CD8-positive, alpha-beta memory T cell (primary cell): Measurements from ENCODE around the gene LHPP. TPM values are rescaled to one million over a fixed set of nuclear protein-coding genes. Genes with fewer than 3 reads are reported as not detected.
A peak's percentile ranks its signal among the peaks of the same experiment; 100 is the strongest.

Experiments used
- CTCF ChIA-PET: fragments of 350-600 bp; sonication (Branson Sonifier 250); formaldehyde crosslinking; loops from one replicate; lab custom pipeline; 2021; ENCODE audit warnings: antibody characterized with exemption; lab: Charles Lee
- POLR2A ChIA-PET: fragments of 350-600 bp; sonication (Branson Sonifier 250); formaldehyde crosslinking; loops from one replicate; lab custom pipeline; 2021; ENCODE audit warnings: antibody characterized with exemption; lab: Charles Lee
- DNase-seq, 5 donors: peaks; one replicate each; pipeline versions ENCODE4 v3.0.0 to v3.0.0-alpha.2; 2020 to 2022; ENCODE audit warnings: mixed read lengths in 1 of 5
- H3K27ac ChIP-seq: one replicate; pipeline ENCODE4 v1.7.0; 2013; ENCODE audit warnings: low read depth, mild to moderate bottlenecking, low read length, moderate library complexity
- H3K27me3 ChIP-seq: 2 replicates; pipeline ENCODE4 v1.7.0; 2013; ENCODE audit warnings: low read length, mild to moderate bottlenecking; ENCODE audit not compliant: insufficient read depth, poor library complexity, severe bottlenecking
- H3K36me3 ChIP-seq: 2 replicates; pipeline ENCODE4 v1.7.0; 2013; ENCODE audit warnings: mild to moderate bottlenecking, low read length, moderate library complexity; ENCODE audit not compliant: insufficient read depth
- H3K4me1 ChIP-seq: 2 replicates; pipeline ENCODE4 v1.7.0; 2013; ENCODE audit warnings: mild to moderate bottlenecking, low read length, moderate library complexity; ENCODE audit not compliant: insufficient read depth
- H3K4me3 ChIP-seq: 2 replicates; pipeline ENCODE4 v1.7.0; 2013; ENCODE audit warnings: mild to moderate bottlenecking, low read length
- H3K9me3 ChIP-seq: 2 replicates; pipeline ENCODE4 v1.7.0; 2013; ENCODE audit warnings: mild to moderate bottlenecking, low read length
- H3K27ac Mint-ChIP-seq, 8 donors: one replicate each; pipeline ENCODE4 v1.8.0; 2020 to 2021; ENCODE audit warnings: mixed read lengths in 8 of 8, mild to moderate bottlenecking in 6 of 8, inconsistent platforms in 3 of 8, moderate library complexity in 3 of 8
- H3K27me3 Mint-ChIP-seq, 2 donors: one replicate each; pipeline ENCODE4 v1.8.0; 2020 to 2021; ENCODE audit warnings: mixed read lengths in 2 of 2, mild to moderate bottlenecking in 1 of 2, moderate library complexity in 1 of 2
- H3K36me3 Mint-ChIP-seq, 3 donors: one replicate each; pipeline ENCODE4 v1.8.0; 2020 to 2021; ENCODE audit warnings: mixed read lengths in 3 of 3, inconsistent platforms in 1 of 3, mild to moderate bottlenecking in 1 of 3
- H3K4me1 Mint-ChIP-seq, 3 donors: one replicate each; pipeline ENCODE4 v1.8.0; 2020 to 2021; ENCODE audit warnings: mixed read lengths in 3 of 3, inconsistent platforms in 1 of 3, mild to moderate bottlenecking in 1 of 3
- H3K4me3 Mint-ChIP-seq, 7 donors: one replicate each; pipeline ENCODE4 v1.8.0; 2020 to 2021; ENCODE audit warnings: mixed read lengths in 7 of 7, mild to moderate bottlenecking in 6 of 7, moderate library complexity in 4 of 7, inconsistent platforms in 2 of 7
- H3K9me3 Mint-ChIP-seq, 5 donors: one replicate each; pipeline ENCODE4 v1.8.0; 2020 to 2022; ENCODE audit warnings: mixed read lengths in 5 of 5, mild to moderate bottlenecking in 3 of 5, moderate library complexity in 2 of 5, inconsistent platforms in 1 of 5
- polyA plus RNA-seq: library from polyadenylated mRNA; unstranded; fragments of 300-500 nt; fragmentation: Illumina TruSeq; gene quantifications from one replicate; pipeline ENCODE4 v1.2.3, GENCODE V29; 2021
- total RNA-seq, 2 experiments: library from RNA; stranded (reverse); gene quantifications; one replicate each; pipeline ENCODE4 v1.2.3, GENCODE V29; 2021

Gene LHPP
- total and polyA plus RNA-seq, 3 experiments from 2014 or later = 5.2 to 19.1 (median 6.3) TPM

DNA sequence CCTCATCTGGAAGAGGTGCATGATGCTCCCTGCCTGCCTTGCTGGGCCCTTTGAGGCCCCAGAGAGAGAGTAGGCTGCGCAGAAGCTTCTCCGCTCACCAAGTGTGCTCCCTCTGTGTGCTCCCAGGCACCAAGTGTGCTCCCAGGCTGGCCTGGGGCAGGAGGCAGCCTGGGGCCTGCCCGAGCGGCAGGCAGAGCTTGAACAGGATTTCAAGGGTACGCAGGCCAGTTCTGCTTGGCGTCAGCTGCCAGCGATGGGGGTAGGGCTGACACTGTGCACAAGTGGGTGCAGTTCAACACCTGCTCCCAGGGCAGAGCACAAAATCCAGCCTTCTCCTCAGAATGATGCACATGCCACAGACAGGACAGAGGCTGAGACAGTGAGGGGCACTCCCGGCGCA lies 162.8 kb downstream of the LHPP start:
- no peak overlapping the region for H3K27ac ChIP-seq
- Mint-ChIP-seq H3K27me3 (no peaks in the 10 kb centered on the region), H3K36me3 (peaks cover 0 to 40% (median 0%) of the 10 kb centered on the region in 3 donors), H3K9me3 (no peaks in the 10 kb centered on the region), H3K4me3 (peak overlapping the region in 1 of 7 donors; percentile 20), H3K4me1 (peaks cover 43 to 82% (median 56%) of the 10 kb centered on the region in 3 donors), H3K27ac (peak overlapping the region in 6 of 8 donors; percentile 47 to 96 (median 61))
- CTCF ChIA-PET = interaction anchor here (1.2 kb wide), 1 partner anchor 21 kb away, joined by 3 read pairs; no protein-coding TSS in a partner anchor
- H3K4me1 ChIP-seq = peaks cover 41% of the 10 kb centered on the region
- DNase-seq = no peak
- no peak overlapping the region for H3K4me3 ChIP-seq
- POLR2A ChIA-PET = interaction anchor here (0.6 to 0.9 kb wide), 2 partner anchors 11 to 50 kb away, joined by 3 read pairs; no protein-coding TSS in a partner anchor
- no peaks in the 10 kb centered on the region for H3K9me3 ChIP-seq
- H3K36me3 ChIP-seq = no peaks in the 10 kb centered on the region
- H3K27me3 ChIP-seq = no peaks in the 10 kb centered on the region

DNA sequence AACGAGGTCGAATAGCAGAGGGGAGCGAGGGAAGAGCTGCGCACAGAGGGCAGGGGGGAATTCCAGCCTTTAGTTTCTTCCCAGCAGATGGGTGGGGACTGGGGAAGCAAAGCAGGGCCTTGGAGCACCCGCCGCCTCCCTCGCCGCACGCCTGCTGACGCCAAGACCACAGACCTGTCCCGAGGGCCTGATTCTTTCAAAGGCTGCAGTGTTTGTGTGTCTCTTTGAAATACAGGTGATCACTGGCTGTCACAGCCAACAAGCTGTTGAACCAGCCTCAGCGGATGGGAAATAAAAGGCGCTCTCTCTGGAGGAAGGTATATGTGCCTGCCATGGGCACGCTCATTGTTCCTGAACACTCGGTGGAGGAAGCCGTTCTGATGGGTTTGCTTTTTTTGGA lies 163.3 kb downstream of the LHPP start:
- no peak overlapping the region for H3K27ac ChIP-seq
- no peak for DNase-seq
- H3K9me3 Mint-ChIP-seq = no peaks in the 10 kb centered on the region
- no peaks in the 10 kb centered on the region for H3K27me3 Mint-ChIP-seq
- ChIA-PET CTCF (interaction anchor here (1.1 to 1.2 kb wide), 2 partner anchors 21 to 47 kb away, joined by 3 read pairs; no protein-coding TSS in a partner anchor), POLR2A (interaction anchor here (0.9 kb wide), 1 partner anchor 12 kb away, joined by 3 read pairs; no protein-coding TSS in a partner anchor)
- peak overlapping the region in 2 of 7 donors; percentile 12 to 20 for H3K4me3 Mint-ChIP-seq
- no peak overlapping the region for H3K4me3 ChIP-seq
- no peaks in the 10 kb centered on the region for H3K9me3 ChIP-seq
- no peaks in the 10 kb centered on the region for H3K27me3 ChIP-seq
- H3K4me1 ChIP-seq = peaks cover 41% of the 10 kb centered on the region
- peak overlapping the region in 7 of 8 donors; percentile 30 to 96 (median 71) for H3K27ac Mint-ChIP-seq
- H3K4me1 Mint-ChIP-seq = peaks cover 45 to 82% (median 56%) of the 10 kb centered on the region in 3 donors
- peaks cover 0 to 40% (median 0%) of the 10 kb centered on the region in 3 donors for H3K36me3 Mint-ChIP-seq
- H3K36me3 ChIP-seq = no peaks in the 10 kb centered on the region

DNA sequence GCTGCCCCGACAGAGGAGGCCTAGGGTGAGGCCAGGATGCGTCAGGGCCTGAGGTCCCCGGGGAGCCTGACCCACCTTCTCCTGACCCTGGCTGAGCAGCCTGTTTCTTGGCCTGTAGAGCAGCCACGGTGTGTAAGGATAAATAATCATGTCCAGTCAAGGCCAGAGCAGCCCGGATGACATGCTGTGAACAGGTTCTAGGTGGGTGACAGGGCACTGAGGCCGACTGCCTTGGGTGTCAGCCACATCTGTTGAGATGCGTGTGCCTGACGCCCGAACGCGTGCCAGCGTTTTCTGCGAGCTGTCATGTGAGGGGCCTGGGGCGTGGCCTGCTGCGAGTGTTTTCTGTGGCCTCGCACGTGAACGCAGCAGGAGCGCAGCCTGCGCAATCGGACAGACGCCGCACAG lies 164.2 kb downstream of the LHPP start:
- CTCF ChIA-PET = interaction anchor here (1.0 to 1.9 kb wide), 4 partner anchors 11 to 53 kb away, joined by 3 to 11 read pairs (median 4); no protein-coding TSS in a partner anchor
- no peak for DNase-seq
- H3K4me3 Mint-ChIP-seq = no peak overlapping the region
- H3K27me3 ChIP-seq = no peaks in the 10 kb centered on the region
- no peak overlapping the region for H3K4me3 ChIP-seq
- no peaks in the 10 kb centered on the region for H3K9me3 Mint-ChIP-seq
- H3K4me1 ChIP-seq = peaks cover 46% of the 10 kb centered on the region
- peak overlapping the region in 4 of 8 donors; percentile 23 to 89 (median 81) for H3K27ac Mint-ChIP-seq
- no peak overlapping the region for H3K27ac ChIP-seq
- H3K36me3 Mint-ChIP-seq = peaks cover 0 to 37% (median 0%) of the 10 kb centered on the region in 3 donors
- no peaks in the 10 kb centered on the region for H3K36me3 ChIP-seq
- no peaks in the 10 kb centered on the region for H3K9me3 ChIP-seq
- POLR2A ChIA-PET = interaction anchor here (1.1 kb wide), 1 partner anchor 71 kb away, joined by 5 read pairs; no protein-coding TSS in a partner anchor
- peaks cover 46 to 79% (median 60%) of the 10 kb centered on the region in 3 donors for H3K4me1 Mint-ChIP-seq
- H3K27me3 Mint-ChIP-seq = no peaks in the 10 kb centered on the region

- H3K27ac ChIP-seq = no peak overlapping the region
- peak overlapping the region in 6 of 7 donors; percentile 43 to 73 (median 67) for H3K4me3 Mint-ChIP-seq
Measured at GRCh38 chr10:124626759-124627380, 165.2 kb downstream of the LHPP start.

GRCh38 chr10:124627866-124628675 lies 166.4 kb downstream of the LHPP start:
- Histone ChIP-seq H3K36me3 (no peaks in the 10 kb centered on the region), H3K27me3 (no peaks in the 10 kb centered on the region), H3K27ac (peak overlapping the region; percentile 9), H3K9me3 (no peaks in the 10 kb centered on the region), H3K4me1 (peaks cover 64% of the 10 kb centered on the region), H3K4me3 (no peak overlapping the region)
- H3K36me3 Mint-ChIP-seq = peaks cover 0 to 18% (median 0%) of the 10 kb centered on the region in 3 donors
- no peak for DNase-seq
- H3K4me3 Mint-ChIP-seq = peak overlapping the region in 3 of 7 donors; percentile 28 to 62 (median 35)
- H3K4me1 Mint-ChIP-seq = peaks cover 60 to 88% (median 73%) of the 10 kb centered on the region in 3 donors
- ChIA-PET CTCF (interaction anchor here (1.1 to 2.5 kb wide), 11 partner anchors 9 to 119 kb away, joined by 3 to 29 read pairs (median 7); no protein-coding TSS in a partner anchor), POLR2A (interaction anchor here (0.5 to 1.5 kb wide), 6 partner anchors 9 to 114 kb away, joined by 3 to 7 read pairs (median 4); no protein-coding TSS in a partner anchor)
- H3K27ac Mint-ChIP-seq = peak overlapping the region; percentile 64 to 95 (median 89)
- no peaks in the 10 kb centered on the region for H3K9me3 Mint-ChIP-seq
- no peaks in the 10 kb centered on the region for H3K27me3 Mint-ChIP-seq

More at GRCh38 chr10:124626759-124627380, 165.2 kb downstream of the LHPP start:
- Histone ChIP-seq H3K4me3 (peak overlapping the region; percentile 37), H3K36me3 (no peaks in the 10 kb centered on the region), H3K4me1 (peaks cover 53% of the 10 kb centered on the region), H3K27me3 (no peaks in the 10 kb centered on the region), H3K9me3 (no peaks in the 10 kb centered on the region)
- POLR2A ChIA-PET = interaction anchor here (0.6 to 1.2 kb wide), 4 partner anchors 8 to 70 kb away, joined by 3 to 6 read pairs (median 4); no protein-coding TSS in a partner anchor
- Mint-ChIP-seq H3K4me1 (peaks cover 55 to 80% (median 61%) of the 10 kb centered on the region in 3 donors), H3K27me3 (no peaks in the 10 kb centered on the region), H3K9me3 (no peaks in the 10 kb centered on the region), H3K36me3 (peaks cover 0 to 28% (median 0%) of the 10 kb centered on the region in 3 donors), H3K27ac (peak overlapping the region; percentile 78 to 95 (median 90))
- DNase-seq = peak in 4 of 5 donors; percentile 14 to 68 (median 39)
- CTCF ChIA-PET = interaction anchor here (1.0 to 2.5 kb wide), 17 partner anchors 10 to 130 kb away, joined by 3 to 29 read pairs (median 5); no protein-coding TSS in a partner anchor

DNA sequence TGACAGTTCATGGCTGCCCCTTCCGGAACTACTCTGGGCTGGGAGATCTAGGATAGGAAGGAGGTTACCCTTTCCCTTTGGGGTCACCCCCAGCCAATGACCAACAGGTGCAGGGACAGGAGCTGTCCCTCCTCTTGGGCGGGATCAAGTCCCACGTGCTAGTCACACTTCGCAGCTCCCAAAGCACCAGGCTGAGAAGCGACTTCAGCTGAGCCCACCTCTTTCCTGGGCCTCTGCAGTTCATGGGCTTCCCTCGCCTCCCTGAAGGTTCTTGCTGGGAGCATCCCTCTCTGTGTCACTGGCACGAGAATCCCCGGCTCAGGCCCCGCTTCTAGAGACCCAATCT lies 167.0 kb downstream of the LHPP start:
- Histone ChIP-seq H3K27me3 (no peaks in the 10 kb centered on the region), H3K9me3 (no peaks in the 10 kb centered on the region), H3K27ac (no peak overlapping the region), H3K4me1 (peaks cover 64% of the 10 kb centered on the region), H3K36me3 (no peaks in the 10 kb centered on the region), H3K4me3 (no peak overlapping the region)
- no peak for DNase-seq
- peaks cover 0 to 18% (median 0%) of the 10 kb centered on the region in 3 donors for H3K36me3 Mint-ChIP-seq
- peaks cover 0 to 2% (median 0%) of the 10 kb centered on the region in 5 donors for H3K9me3 Mint-ChIP-seq
- peak overlapping the region in 7 of 8 donors; percentile 10 to 92 (median 78) for H3K27ac Mint-ChIP-seq
- CTCF ChIA-PET = interaction anchor here (1.1 to 2.5 kb wide), 8 partner anchors 17 to 113 kb away, joined by 3 to 29 read pairs (median 8); no protein-coding TSS in a partner anchor
- POLR2A ChIA-PET = interaction anchor here (0.5 to 1.5 kb wide), 3 partner anchors 90 to 113 kb away, joined by 3 to 7 read pairs (median 4); no protein-coding TSS in a partner anchor
- peaks cover 64 to 93% (median 77%) of the 10 kb centered on the region in 3 donors for H3K4me1 Mint-ChIP-seq
- no peak overlapping the region for H3K4me3 Mint-ChIP-seq
- no peaks in the 10 kb centered on the region for H3K27me3 Mint-ChIP-seq

DNA sequence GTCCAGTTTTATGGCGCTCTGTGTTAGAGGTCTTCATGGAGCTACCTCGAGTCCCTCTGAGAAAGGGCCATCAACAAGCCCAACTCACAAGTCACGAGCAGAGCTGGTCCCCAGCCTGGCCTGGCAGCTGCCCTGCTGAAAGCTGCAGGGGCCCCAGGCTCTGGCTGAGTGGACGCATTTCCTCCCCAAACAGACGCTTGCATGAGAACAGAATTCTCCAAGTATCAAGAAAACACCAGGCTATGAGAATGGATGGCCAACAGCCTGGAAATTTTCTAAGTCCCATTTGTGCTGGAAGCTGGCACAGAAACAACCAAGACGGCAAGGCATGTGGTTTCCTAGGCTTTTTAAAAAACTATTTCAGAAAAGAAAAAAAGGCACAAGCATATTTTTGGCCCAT lies 167.8 kb downstream of the LHPP start:
- H3K27me3 Mint-ChIP-seq = no peaks in the 10 kb centered on the region
- Histone ChIP-seq H3K27me3 (no peaks in the 10 kb centered on the region), H3K36me3 (no peaks in the 10 kb centered on the region), H3K9me3 (no peaks in the 10 kb centered on the region), H3K27ac (no peak overlapping the region), H3K4me1 (peaks cover 64% of the 10 kb centered on the region), H3K4me3 (no peak overlapping the region)
- ChIA-PET CTCF (interaction anchor here (1.1 to 2.3 kb wide), 4 partner anchors 18 to 112 kb away, joined by 3 to 11 read pairs (median 4); no protein-coding TSS in a partner anchor), POLR2A (interaction anchor here (0.6 kb wide), 1 partner anchor 14 kb away, joined by 4 read pairs; no protein-coding TSS in a partner anchor)
- peak overlapping the region; percentile 40 to 97 (median 88) for H3K27ac Mint-ChIP-seq
- H3K4me3 Mint-ChIP-seq = peak overlapping the region in 2 of 7 donors; percentile 10 to 44
- H3K36me3 Mint-ChIP-seq = peaks cover 0 to 18% (median under 1%) of the 10 kb centered on the region in 3 donors
- no peak for DNase-seq
- H3K9me3 Mint-ChIP-seq = peaks cover 0 to 2% (median 0%) of the 10 kb centered on the region in 5 donors
- H3K4me1 Mint-ChIP-seq = peaks cover 59 to 95% (median 76%) of the 10 kb centered on the region in 3 donors
